Measurements from ENCODE around the gene SH3PXD2B.
"Not testable (repeated sequence)": the region's sequence is repeated elsewhere in the genome, so short reads cannot be mapped to it uniquely, and the experiment has no call there.

The SH3PXD2B gene

GRCh38 chr5:172396220-172396619 lies 58.1 kb downstream of the SH3PXD2B start:
- DNase-seq, result no peak

GRCh38 chr5:172395483-172395882 lies 58.8 kb downstream of the SH3PXD2B start:
- DNase-seq, result no peak

DNA sequence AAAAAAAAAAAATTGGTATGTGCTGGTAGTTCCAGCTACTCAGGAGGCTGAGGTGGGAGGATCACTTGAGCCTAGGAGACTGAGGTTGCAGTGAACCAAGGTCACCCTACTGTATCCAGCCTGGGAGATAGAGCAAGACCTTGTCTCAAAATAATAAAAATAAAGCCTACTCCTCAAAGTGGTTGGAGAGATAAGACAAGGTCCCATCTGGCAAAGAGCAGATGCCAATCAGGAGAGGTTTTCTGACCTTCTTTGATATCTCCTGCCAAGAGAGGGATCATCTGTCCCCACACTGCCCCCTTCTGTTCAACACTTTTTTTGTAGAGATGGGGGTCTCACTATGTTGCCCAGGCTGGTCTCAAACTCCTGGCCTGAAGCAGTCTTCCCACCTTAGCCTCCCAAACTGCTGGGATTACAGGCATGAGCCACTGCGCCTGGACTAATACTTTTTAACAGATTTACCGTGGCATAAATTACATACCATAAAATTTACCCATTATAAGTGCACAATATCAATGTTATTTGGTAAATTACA lies 64.7 kb downstream of the SH3PXD2B start:
- DNase-seq, result no peak

GRCh38 chr5:172388246-172388733 lies 66.0 kb downstream of the SH3PXD2B start:
- DNase-seq, result no peak

DNA sequence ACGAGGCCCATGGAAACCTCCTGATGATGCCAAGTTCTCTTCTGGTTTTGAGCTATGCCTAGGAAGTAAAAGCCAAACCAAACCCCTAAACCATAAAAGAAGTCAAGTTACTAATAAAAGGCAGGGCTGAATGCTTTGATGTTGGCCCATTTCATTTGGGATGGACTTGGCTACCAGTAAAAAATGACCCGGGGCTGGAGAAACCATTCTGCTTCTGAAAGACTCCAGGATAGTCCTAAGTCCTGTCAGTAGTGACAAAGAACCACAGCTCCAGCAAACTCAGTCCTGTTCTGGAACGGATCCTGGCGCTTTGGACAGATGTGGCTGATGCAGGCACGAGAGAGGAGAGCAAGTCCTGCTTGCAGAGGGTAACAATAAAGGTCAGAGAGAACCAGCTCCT lies 68.6 kb downstream of the SH3PXD2B start:
- no peak for DNase-seq

DNA sequence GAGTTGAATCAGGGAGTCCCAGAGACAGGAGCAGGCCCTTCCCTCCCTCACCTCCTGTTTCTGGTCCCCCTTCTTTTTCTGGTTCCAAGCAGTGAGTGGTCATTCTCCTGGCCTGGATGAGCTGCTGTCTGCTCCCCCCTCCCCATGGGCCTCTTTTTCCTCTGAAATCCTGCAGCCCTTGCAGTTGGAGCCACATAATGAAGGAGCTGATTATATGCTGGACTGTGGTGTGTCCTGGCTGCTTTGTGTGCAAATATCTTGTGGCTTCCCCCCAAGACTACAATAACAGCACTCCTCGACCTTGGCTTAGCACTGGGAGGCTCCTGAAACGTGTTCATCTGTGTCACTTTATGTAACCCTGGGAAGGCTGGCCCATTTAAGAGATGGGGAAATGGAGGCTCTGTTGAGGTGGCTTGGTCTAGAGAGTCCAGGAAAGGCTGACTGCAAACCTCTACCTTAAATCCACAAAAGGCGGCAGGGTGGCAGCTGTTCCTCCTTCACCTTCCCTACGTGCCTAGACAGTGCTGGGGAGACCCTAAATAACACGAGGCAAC lies 69.2 kb downstream of the SH3PXD2B start:
- no peak for DNase-seq

- no peak for DNase-seq
Observed at GRCh38 chr5:172383191-172383802, 71.0 kb downstream of the SH3PXD2B start.

DNA sequence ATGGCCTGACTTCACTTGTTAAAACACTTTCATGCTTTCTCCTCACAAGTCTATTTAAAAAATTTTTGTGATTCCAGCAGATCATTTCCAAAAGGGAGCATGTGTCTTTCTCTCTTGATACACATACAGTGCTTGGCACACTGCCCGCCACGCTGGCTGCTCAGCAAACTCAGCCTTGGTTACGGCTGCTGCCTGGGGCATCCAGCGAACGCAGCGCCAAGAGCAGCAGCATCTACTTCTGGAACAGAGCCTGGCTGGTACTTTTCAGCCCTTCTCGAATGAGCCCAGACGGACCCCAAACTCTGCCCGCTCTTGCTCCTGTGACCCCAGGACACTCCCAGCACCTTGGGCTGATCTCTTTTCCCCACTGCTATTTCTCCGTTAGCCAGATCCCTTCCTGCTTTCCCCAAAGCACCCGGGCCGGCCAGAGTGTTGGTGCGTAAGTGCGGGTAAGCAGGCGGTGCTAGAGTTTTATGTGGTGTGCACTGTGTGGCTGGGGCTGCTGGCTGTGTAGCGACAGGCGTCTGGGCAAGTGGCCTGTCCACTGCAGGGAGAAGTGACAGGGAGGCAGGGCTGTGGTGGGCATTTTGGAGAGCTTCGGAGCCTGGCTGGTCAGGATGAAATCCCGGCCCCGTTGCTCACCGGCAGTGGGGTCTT lies 73.2 kb downstream of the SH3PXD2B start:
- DNase-seq, result no peak

GRCh38 chr5:172380301-172380986 lies 73.9 kb downstream of the SH3PXD2B start:
- no peak for DNase-seq

- no peak for DNase-seq
Observed at GRCh38 chr5:172379481-172379880, 74.8 kb downstream of the SH3PXD2B start.

- DNase-seq, result no peak
Observed at GRCh38 chr5:172377856-172378255, 76.5 kb downstream of the SH3PXD2B start.

DNA sequence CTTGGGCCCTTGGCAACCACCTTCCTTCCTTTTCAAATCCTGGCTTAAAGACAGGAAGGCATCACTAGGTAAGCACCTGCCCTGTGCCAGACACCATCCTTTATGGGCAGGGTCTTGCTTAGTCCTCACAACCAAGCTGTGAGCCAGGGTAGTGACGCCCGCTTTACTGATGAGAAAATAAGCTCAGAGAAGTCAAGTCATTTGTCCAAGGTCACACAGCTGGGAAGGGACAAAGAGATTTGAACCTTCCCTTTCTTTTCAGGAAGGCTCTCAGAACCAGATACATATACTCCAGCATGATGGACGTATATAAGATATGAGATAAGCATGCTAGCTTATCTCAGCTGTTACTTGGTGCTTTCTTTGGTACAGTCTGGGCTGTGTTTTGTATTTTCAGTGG lies 76.9 kb downstream of the SH3PXD2B start:
- no peak for DNase-seq

- no peak for DNase-seq
Observed at GRCh38 chr5:172374783-172375182, 79.5 kb downstream of the SH3PXD2B start.

DNA sequence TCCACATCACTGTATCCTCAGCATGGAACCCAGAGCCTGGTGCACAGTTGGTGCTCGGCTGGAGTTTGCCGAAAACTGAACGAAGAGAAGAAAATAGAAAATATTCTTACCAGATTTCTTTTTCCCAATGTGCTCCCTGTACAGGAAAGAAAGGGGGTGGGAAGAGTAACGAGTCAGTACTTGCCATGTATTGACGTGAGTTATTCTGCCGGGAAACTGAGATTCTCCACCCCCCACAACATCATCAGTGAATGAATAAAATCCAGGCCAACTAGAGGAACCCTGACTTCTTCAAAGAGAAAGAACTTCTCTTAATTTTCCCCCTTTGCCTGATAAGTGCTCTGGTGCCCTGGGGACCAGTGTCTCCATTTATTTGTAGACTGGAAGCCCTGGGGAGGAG lies 80.6 kb downstream of the SH3PXD2B start:
- no peak for DNase-seq

- DNase-seq, result no peak
Observed at GRCh38 chr5:172371684-172372083, 82.6 kb downstream of the SH3PXD2B start.

DNA sequence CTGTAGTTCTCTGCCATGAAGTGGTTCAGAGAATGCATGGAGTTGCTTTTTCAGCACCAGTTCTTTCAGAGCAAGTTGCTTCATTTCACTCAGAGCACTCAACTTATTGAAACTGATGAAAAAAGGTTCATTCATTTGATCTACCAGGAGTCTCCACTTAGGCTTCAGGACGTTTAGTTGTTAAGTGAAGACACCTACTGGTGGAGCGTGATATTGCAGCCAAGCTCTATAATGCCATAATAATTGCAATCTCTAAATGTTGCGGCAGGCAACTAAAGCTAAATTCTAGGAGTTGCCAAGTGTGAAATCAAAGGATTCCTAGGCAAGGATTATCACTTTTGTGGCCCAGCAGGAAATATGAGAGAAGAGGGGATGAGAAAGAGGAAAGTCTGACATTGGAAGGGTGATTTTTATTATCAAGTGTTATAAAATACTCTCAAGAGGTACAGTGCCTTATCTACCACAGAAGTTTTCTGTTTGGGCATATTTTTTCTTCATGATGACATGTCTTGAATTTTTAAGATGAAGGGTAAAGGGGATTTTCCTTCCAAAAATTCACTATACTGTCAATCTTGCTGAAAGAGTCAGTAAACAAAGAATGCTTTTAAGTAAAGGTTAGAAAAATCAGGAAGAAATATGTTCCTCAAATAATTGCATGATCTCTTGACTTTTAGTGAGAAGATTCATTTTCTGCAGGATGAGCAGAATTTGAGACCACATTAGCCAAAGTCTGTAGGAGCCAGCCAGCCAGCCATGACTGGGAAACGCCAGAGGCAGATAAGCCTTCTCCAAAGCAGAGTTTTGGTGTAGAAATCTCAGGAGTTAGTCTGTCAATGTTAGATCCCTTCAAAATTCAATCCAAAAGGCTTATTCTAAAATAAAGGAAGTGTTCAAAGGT lies 83.4 kb downstream of the SH3PXD2B start:
- DNase-seq, result no peak

DNA sequence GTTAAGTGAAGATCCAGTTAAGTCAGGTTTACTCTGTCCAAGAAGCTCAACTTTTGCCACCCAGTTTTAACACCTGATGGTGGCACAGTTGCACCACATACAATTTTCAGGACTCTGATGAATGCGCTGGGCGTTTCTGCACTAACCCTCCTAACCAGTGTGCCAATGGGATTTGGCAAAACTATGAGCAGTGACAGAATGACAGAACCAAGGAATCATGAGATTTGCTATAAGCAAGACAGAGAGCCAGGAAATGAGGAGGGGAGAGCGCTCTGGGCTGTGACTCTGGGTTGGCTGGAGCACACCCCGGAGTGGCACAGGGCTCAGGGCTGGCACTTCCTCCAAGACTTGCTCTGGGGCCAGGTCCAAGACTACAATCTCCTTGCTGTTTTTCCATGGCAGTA lies 84.1 kb downstream of the SH3PXD2B start:
- DNase-seq, result no peak

DNA sequence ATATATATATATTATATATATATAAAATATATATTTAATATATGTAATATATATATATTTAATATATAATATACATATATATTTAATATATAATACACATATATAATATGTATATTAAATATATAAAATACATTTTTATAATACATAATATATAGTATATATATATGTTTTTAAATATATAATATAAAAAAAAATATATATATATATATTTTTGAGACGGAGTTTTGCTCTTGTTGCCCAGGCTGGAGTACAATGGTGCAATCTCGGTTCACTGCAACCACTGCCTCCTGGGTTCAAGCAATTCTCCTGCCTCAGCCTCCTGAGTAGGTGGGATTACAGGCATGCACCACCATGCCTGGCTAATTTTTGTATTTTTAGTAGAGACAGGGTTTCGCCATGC lies 85.6 kb downstream of the SH3PXD2B start:
- DNase-seq, result not testable (repeated sequence)

GRCh38 chr5:172365948-172366608 lies 88.2 kb downstream of the SH3PXD2B start:
- DNase-seq, result no peak

DNA sequence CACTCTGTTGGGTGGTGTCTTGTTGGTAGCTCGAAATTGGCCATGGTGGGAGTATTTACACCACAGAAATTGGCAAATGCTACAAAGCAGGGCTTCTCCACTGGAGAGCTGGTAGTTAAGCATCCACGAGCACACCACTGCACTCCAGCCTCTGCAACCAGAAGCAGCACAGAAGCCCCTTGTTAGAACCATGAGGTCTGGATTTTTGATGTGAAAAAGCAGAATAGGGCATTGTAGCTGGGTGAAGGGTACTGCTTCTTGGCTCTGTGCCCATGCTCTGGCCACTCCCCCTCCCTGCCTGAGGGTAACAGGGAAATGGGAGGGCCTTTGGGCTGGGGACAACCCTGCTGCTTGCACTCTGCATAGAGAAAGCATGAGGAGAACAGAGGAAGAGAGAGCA lies 89.6 kb downstream of the SH3PXD2B start:
- no peak for DNase-seq

DNA sequence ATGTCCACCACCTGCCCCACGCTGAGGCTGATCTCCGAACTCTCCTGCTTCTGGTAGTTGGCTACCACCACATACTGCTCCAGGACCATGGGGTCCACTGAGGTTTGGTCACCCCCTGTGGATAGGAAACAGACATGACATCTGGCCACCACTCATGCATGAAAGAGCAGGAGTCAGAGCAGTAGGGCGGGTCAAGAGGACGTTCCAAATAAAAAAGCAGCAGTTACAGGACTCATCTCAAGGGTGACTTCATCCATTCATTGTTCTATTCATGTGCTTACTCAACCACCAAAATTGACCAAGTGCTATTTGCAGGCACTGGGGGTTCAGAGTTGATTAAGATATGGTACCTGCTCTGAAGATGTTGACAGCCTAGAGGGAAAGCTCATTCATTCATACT lies 91.6 kb downstream of the SH3PXD2B start:
- DNase-seq, result no peak
